ENCODE data around the gene CALHM6.

The CALHM6 gene

GRCh38 chr6:116446399-116446798, 14.8 kb upstream of the CALHM6 start:
- no peak for DNase-seq (ENCODE audit: low spot score)

DNA sequence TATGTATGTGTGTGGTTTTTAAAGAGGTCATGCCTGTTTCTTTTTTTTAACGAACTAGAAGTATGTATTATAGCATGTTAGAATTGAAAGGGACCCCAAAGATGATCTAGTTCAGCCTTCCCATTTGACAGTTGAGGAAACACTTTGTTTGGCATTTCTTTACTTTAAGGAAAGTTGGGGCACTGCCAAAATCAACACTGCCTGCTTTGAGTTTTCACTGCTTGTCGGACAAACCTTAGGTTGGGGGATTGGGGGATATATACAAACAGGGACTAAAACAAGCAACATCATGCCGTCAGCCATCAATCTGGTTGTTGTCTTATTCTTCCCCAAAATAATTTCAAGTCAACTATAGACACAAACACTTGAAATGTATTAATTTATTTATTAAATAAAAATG, 14.1 kb upstream of the CALHM6 start:
- DNase-seq (ENCODE audit: low spot score): no peak

GRCh38 chr6:116447496-116448011, 13.6 kb upstream of the CALHM6 start:
- no peak for DNase-seq (ENCODE audit: low spot score)

DNA sequence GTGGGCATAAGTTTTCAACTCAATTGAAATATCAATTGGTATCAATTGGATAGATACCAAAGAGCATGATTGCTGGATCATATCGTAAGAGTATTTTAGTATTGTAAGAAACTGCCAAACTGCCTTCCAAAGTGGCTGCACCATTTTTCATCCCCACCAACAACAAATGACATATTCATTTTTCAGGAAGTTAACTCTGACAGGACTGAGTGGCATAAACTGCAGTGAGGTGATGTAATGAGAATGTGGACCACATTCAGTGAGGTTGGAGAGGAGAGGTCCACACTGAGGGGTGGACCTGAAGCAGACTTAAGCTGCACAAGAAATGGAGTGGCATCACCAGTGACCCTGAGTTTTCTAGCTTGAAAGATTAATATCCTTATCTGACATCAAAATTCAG, 11.6 kb upstream of the CALHM6 start:
- no peak for DNase-seq (ENCODE audit: low spot score)

- no peak for DNase-seq (ENCODE audit: low spot score)
These were observed 10.9 kb upstream of the CALHM6 start for GRCh38 chr6:116450185-116450710.

- no peak for DNase-seq (ENCODE audit: low spot score)
These were observed 10.1 kb upstream of the CALHM6 start for GRCh38 chr6:116450769-116451740.

DNA sequence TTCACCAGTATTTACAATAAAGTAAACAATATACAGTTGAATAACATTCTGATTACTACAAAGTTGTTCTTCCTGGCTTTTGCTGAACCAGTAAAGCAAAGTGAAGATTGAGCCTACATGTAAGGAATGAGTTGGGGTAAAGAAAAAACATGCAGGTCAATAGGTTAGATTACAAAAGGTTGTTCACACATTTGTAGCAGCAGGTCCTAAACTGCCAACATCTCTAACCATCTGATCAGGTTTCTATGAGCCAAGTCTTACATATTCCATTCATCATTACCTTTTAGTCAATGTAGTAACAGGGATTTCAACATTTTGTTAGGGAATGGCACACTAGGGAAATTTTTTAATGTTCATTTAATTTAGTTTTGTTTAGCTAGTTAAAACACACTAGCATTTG, 9.3 kb upstream of the CALHM6 start:
- DNase-seq (ENCODE audit: low spot score): no peak

DNA sequence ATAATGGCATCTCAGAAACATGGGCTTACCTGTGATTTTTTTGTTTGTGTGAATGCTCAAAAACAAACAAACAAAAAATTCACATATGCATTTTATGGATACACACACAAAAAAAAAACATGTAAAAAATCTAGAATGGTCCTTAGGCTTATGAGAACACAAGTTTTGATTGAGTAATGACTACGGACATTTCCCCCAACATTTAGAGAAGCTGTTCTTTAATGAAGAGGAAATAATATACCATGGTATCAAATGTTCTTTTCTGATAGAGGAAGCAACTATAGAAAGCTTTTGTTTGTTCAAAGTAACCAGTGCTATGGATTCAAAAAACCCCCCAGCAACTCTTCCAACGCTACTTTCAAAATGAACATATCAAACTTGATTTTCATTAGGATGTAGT, 8.6 kb upstream of the CALHM6 start:
- DNase-seq (ENCODE audit: low spot score): no peak

- no peak for DNase-seq (ENCODE audit: low spot score)
These were observed 5.1 kb upstream of the CALHM6 start for GRCh38 chr6:116456106-116456505.

DNA sequence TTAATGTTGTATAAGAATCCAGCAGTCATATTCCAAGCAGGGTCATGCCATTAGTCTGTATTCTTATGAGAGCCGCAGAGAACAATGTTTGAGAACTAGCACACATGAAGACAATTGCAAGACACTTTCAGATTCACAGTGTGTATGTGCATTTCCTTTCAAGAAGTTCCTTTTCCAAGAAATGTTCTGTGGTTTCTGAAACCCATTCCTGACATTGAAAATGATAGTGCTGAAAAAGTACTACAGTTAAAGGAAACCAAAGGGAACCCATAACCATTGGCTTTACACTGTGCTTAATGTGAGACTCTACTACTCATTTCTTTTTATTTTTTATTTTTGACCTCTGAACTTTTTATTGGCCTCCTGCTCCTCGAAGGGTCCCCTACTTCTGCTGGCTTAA, 4.2 kb upstream of the CALHM6 start:
- DNase-seq (ENCODE audit: low spot score): no peak

DNA sequence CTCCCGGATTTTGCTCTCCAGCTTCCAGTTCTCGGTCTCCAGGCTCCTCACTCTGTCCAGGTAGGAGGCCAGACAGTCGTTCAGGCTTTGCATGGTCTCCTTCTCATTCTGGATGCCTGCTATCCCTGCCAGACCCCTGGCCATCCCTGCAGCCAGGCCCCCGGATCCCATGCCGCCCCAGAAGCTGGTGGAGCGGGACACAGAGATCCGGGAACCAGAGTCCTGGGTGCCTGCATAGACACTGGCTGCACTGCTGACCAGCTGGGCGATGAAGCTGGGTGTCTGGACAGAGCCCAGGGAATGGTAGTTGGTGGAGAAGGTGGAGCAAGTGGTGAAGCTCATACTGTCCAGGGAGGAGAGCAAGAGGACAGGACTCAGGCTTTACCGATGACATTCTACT, 2.9 kb upstream of the CALHM6 start:
- DNase-seq (ENCODE audit: low spot score): no peak

- no peak for DNase-seq (ENCODE audit: low spot score)
These were observed 1.2 kb upstream of the CALHM6 start for GRCh38 chr6:116459927-116460326.

DNA sequence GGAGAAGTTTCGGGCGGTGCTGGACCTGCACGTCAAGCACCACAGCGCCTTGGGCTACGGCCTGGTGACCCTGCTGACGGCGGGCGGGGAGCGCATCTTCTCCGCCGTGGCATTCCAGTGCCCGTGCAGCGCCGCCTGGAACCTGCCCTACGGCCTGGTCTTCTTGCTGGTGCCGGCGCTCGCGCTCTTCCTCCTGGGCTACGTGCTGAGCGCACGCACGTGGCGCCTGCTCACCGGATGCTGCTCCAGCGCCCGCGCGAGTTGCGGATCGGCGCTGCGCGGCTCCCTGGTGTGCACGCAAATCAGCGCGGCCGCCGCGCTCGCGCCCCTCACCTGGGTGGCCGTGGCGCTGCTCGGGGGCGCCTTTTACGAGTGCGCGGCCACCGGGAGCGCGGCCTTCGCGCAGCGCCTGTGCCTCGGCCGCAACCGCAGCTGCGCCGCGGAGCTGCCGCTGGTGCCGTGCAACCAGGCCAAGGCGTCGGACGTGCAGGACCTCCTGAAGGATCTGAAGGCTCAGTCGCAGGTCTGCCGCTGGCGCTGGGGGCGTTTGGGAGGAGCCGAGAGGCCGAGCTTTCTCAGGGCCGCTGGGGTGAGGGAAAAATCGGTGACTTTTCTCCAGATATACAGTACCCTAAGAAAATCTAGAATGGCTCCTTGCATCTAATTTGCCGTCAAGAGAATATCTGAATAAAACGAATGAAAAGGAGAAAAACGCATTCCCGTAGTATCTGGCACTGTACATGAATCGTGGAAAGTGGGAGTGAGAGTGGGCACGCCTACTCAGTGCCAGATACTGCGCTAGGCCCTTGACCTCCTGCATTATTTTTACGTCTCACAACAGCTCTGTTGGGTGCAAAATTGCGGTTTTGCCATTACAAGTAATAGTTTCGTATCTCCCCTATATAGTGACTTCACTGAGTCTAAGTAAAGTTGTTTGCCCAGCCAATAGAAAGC, 1.0 kb downstream of the CALHM6 start:
- no peak for DNase-seq (ENCODE audit: low spot score)

- no peak for DNase-seq (ENCODE audit: low spot score)
These were observed 2.1 kb downstream of the CALHM6 start for GRCh38 chr6:116463301-116463700.

DNA sequence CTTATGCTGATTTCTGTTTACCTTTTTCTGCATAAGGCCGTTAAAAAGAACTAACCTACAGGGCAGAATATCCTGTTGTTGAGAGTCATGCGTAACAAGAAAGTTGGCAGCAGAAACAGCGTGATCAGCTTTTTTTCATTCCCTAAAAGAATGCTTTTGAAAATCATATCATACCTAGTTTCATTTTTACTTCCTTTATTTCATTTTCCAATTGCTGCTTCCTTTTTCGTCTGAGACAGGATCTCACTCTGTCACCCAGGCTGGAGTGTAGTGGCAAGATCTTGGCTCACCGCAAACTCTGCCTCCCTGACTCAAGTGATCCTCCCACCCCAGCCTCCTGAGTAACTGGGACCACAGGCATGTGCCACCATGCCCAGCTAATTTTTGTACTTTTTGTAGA, 4.1 kb downstream of the CALHM6 start:
- no peak for DNase-seq (ENCODE audit: low spot score)

GRCh38 chr6:116467096-116467495, 5.9 kb downstream of the CALHM6 start:
- DNase-seq (ENCODE audit: low spot score): no peak

DNA sequence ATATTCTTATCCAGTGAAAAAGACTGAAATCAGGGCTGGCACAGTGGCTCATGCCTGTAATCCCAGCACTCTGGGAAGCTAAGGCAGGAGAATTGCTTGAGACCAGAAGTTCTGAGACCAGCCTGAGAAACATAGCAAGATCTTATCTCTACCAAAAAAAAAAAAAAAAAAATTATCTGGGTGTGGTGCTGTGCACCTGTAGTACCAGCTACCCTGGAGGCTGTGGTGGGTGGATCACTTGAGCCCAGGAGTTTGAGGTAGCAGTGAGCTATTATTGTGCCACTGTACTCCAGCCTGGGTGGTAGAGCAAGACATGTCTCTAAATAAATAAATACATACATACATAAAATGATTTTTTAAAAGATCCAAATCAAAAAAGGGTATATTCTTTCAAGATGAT, 6.3 kb downstream of the CALHM6 start:
- DNase-seq (ENCODE audit: low spot score): no peak

DNA sequence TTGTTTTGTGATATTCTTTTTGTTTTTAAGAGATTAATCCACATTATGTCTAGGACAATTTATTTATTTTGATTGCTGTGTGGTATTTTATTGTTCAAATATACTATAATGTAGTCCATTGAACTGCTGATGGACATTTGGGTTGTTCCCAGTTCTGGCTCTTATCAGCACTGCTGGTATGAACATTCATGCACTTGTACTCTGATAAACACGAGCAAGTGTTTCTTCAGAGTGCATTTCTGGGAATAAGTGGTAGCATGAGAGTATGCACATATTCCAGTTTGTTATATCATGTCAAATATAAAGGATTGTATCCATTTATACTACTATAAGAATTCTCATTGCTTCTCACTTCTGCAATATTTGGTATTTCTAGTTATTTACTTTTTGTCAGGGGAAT, 7.1 kb downstream of the CALHM6 start:
- no peak for DNase-seq (ENCODE audit: low spot score)

DNA sequence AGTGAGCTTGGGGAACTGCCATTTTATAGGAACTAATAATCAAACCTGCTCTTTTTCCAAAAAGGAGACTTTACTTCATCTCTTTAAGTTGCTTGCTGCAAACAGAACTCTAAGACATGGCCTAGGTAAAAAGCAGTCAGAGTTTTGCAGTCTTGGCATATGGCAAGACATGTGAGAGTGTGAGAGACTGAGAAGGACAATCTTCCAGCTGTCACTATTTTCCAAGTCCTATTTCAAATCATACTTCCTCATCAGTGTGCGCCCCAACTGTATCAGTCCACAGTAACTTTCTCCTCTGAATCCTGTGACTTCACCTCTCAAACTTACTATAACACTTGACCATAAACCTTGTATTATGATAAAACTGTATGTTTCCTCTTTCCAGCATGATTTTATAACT, 10.4 kb downstream of the CALHM6 start:
- no peak for DNase-seq (ENCODE audit: low spot score)

GRCh38 chr6:116472706-116473105, 11.5 kb downstream of the CALHM6 start:
- no peak for DNase-seq (ENCODE audit: low spot score)

GRCh38 chr6:116475141-116475540, 14.0 kb downstream of the CALHM6 start:
- no peak for DNase-seq (ENCODE audit: low spot score)

DNA sequence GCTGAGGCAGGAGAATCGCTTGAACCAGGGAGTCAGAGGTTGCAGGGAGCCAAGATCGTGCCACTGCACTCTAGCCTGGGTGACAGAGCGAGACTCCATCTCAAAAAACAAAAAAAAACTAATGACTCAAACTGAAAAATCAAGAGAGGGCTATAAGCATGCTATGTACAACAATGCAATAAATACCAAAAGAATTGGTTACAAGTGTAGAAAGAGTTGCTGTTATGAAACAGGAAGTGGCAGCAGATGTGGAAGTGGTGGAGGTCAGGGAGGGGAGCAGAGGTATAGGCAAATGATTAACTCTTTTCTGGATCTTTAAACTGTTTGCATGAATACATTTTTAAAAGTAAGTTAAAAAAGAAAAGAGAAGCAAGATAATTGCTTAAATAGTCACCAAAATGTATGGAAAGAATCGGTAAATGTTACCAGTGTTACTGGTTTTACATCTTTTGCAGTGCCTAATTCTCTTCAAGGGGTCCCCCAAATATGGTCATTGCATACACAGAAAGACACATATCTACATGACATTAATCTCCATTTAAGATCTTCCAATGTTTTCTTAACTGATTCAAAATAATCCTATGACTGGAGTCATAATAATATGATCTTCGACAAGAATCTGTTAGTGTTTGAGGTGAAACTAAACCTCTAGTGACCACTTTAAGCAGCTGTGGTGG, 15.0 kb downstream of the CALHM6 start:
- no peak for DNase-seq (ENCODE audit: low spot score)

All from COLO829 (cell line).